T-cell (primary cell): ENCODE measurements around the gene EPB41L2. TPM values are rescaled to one million over a fixed set of nuclear protein-coding genes. Genes with fewer than 3 reads are reported as not detected.
"Not testable (repeated sequence)": the region's sequence is repeated elsewhere in the genome, so short reads cannot be mapped to it uniquely, and the experiment has no call there.

Source experiments
- ATAC-seq, 4 experiments: fragments of 200-7000 bp in 3 of 4; fragments of 150-1000 bp in 1 of 4; cut with Tn5 transposase; replicated peaks in 1 of 4; 1 replicate in 3 of 4; 2 replicates in 1 of 4; pipeline ENCODE4 v1.10.0; 2021; ENCODE audit warnings: moderate library complexity in 3 of 4, mild to moderate bottlenecking in 2 of 4, moderate number of reproducible peaks in 1 of 4
- CTCF ChIA-PET, 2 donors: fragments of 300-600 bp; sonication (Branson Sonifier 250); formaldehyde crosslinking; loops; one replicate each; lab custom pipeline; 2022; ENCODE audit warnings: antibody characterized with exemption in 2 of 2; lab: Charles Lee
- POLR2A ChIA-PET, 2 donors: fragments of 300-600 bp; sonication (Branson Sonifier 250); formaldehyde crosslinking; loops; one replicate each; lab custom pipeline; 2022; ENCODE audit warnings: antibody characterized with exemption in 2 of 2; lab: Charles Lee
- DNase-seq, 35 experiments: peaks; one replicate each; pipeline versions ENCODE4 v3.0.0 to v3.0.0-alpha.2; 2013 to 2023
- H3K27ac ChIP-seq: one replicate; pipeline ENCODE4 v1.5.1; 2013; ENCODE audit warnings: low read length
- H3K27me3 ChIP-seq, 2 experiments: replicated peaks in 1 of 2; 1 replicate in 1 of 2; 2 replicates in 1 of 2; pipeline versions ENCODE4 v1.6.1 to v1.7.0; 2013; ENCODE audit warnings: low read length in 1 of 2, mixed read lengths in 1 of 2; ENCODE audit not compliant: control insufficient read depth in 2 of 2, insufficient read depth in 2 of 2; ENCODE audit errors: extremely low read depth in 1 of 2
- H3K36me3 ChIP-seq, 2 donors: 1 replicate in 1 of 2; 2 replicates in 1 of 2; pipeline versions ENCODE4 v1.6.1 to v1.7.0; 2013; ENCODE audit warnings: low read length in 1 of 2; ENCODE audit not compliant: control insufficient read depth in 2 of 2, insufficient read depth in 1 of 2; ENCODE audit errors: extremely low read depth in 1 of 2
- H3K4me1 ChIP-seq, 2 experiments: 1 replicate in 1 of 2; 2 replicates in 1 of 2; pipeline versions ENCODE4 v1.6.1 to v1.7.0; 2013; ENCODE audit warnings: low read length in 2 of 2, mixed read lengths in 1 of 2; ENCODE audit not compliant: insufficient read depth in 2 of 2, control insufficient read depth in 1 of 2; ENCODE audit errors: extremely low read depth in 1 of 2
- H3K4me3 ChIP-seq, 2 donors: 1 replicate in 1 of 2; 2 replicates in 1 of 2; pipeline versions ENCODE4 v1.5.1 to v1.7.0; 2013; ENCODE audit warnings: mild to moderate bottlenecking in 2 of 2, low read length in 1 of 2, moderate library complexity in 1 of 2; ENCODE audit not compliant: control insufficient read depth in 1 of 2; ENCODE audit errors: extremely low read depth in 1 of 2
- H3K9me3 ChIP-seq: 2 replicates; pipeline ENCODE4 v1.7.0; 2013
- H3K27ac Mint-ChIP-seq, 2 donors: one replicate each; pipeline ENCODE4 v1.8.0; 2020 to 2021; ENCODE audit warnings: mild to moderate bottlenecking in 2 of 2, mixed read lengths in 2 of 2
- H3K27me3 Mint-ChIP-seq, 2 donors: one replicate each; pipeline ENCODE4 v1.8.0; 2021 to 2022; ENCODE audit warnings: mixed read lengths in 2 of 2
- H3K36me3 Mint-ChIP-seq: one replicate; pipeline ENCODE4 v1.8.0; 2021; ENCODE audit warnings: mixed read lengths
- H3K4me1 Mint-ChIP-seq, 3 donors: one replicate each; pipeline ENCODE4 v1.8.0; 2020 to 2022; ENCODE audit warnings: mixed read lengths in 3 of 3, mild to moderate bottlenecking in 1 of 3
- H3K4me3 Mint-ChIP-seq, 3 donors: one replicate each; pipeline ENCODE4 v1.8.0; 2020 to 2022; ENCODE audit warnings: mild to moderate bottlenecking in 3 of 3, mixed read lengths in 3 of 3, moderate library complexity in 3 of 3
- H3K9me3 Mint-ChIP-seq, 3 donors: one replicate each; pipeline ENCODE4 v1.8.0; 2020 to 2022; ENCODE audit warnings: mixed read lengths in 3 of 3
- WGBS: methylation state at CpG from one replicate; pipeline ENCODE4 v1.1.5; 2013; ENCODE audit warnings: missing lambda C conversion rate; ENCODE audit not compliant: insufficient coverage; 5-methylcytosine and 5-hydroxymethylcytosine counted together
- total RNA-seq, 35 experiments: library from RNA in 6 of 35; stranded (reverse) in 6 of 35; fragments of 120-200 nt in 1 of 35; gene quantifications; one replicate each; pipeline versions ENCODE4 v1.2.1 to v1.2.4 and lab custom pipeline; 2013 to 2026

The EPB41L2 gene
- total RNA-seq, 5 donors from 2014 or later (not counting 1 experiment from before 2014, with no cell fraction given): 11.1 to 15.0 (median 13.6) TPM

DNA sequence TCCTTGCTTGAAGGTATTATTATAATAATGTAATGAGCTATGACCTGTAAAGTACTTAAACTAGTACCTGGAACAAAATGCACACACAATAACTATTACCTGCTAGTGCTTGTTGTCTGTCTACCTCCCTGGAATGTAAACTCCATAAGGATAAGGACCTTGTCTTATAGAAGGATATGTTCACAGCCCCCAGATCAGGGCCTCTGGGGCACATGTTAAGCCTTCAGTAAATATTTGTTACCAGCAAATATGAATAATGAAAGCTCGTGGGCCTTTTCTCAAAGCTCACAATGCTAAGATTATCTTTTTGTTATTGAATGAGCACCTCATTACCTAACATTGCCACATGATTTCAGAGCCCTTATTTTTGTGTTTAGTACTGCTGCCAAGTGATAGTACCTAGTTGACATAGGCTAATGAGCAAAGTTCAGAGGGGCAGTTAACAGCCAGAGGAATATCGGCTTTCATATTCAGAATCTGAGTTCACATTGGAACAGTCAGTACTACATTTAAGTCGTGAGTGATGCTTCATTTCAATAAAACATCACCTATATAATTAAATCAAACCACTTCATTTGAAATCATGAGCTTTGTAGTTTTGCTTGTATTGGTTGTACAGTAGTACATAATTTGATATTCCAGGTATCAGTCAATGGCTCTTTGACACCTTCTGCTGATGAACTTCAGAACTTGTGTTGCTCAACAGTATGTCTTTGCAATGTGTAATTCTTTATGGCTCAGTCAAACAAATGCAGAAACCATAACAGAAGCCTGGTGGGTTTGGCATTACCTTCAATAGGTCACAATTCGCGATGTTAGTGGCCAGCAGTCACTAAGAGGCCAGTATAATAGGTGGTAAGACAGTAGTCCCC, 247.6 kb downstream of the EPB41L2 start:
- Histone ChIP-seq H3K36me3 (no peaks in the 10 kb centered on the region), H3K27me3 (no peaks in the 10 kb centered on the region), H3K4me1 (no peaks in the 10 kb centered on the region), H3K4me3 (no peak overlapping the region), H3K27ac (no peak overlapping the region), H3K9me3 (no peaks in the 10 kb centered on the region)
- Mint-ChIP-seq H3K27me3 (peaks cover 0 to 4% of the 10 kb centered on the region in 2 donors), H3K36me3 (peaks cover 14% of the 10 kb centered on the region), H3K9me3 (peaks cover 4 to 12% (median 10%) of the 10 kb centered on the region in 3 donors), H3K4me1 (no peaks in the 10 kb centered on the region), H3K27ac (no peak overlapping the region), H3K4me3 (no peak overlapping the region)
- DNase-seq (no peak), ATAC-seq (no peak)
- ChIA-PET CTCF (interaction anchor here in 1 of 2 donors (0.7 kb wide), 1 partner anchor 612 kb away, joined by 4 read pairs; no protein-coding TSS in a partner anchor), POLR2A (no interaction called here)
- 71% methylated on average over 1 of the region's 5 CpGs for WGBS

- no peaks in the 10 kb centered on the region for H3K27me3 ChIP-seq
- peaks cover 14% of the 10 kb centered on the region for H3K36me3 Mint-ChIP-seq
- peaks cover 0 to 4% of the 10 kb centered on the region in 2 donors for H3K27me3 Mint-ChIP-seq
- no peaks in the 10 kb centered on the region for H3K4me1 ChIP-seq
- no peak for DNase-seq
- H3K27ac Mint-ChIP-seq: no peak overlapping the region
- no peak for ATAC-seq
- no peak overlapping the region for H3K27ac ChIP-seq
- peaks cover 4 to 12% (median 10%) of the 10 kb centered on the region in 3 donors for H3K9me3 Mint-ChIP-seq
- 100% methylated on average over 1 of the region's 3 CpGs for WGBS
- H3K36me3 ChIP-seq: no peaks in the 10 kb centered on the region
- H3K9me3 ChIP-seq: no peaks in the 10 kb centered on the region
- ChIA-PET CTCF (interaction anchor here in 1 of 2 donors (0.7 kb wide), 1 partner anchor 611 kb away, joined by 4 read pairs; no protein-coding TSS in a partner anchor), POLR2A (no interaction called here)
- H3K4me1 Mint-ChIP-seq: no peaks in the 10 kb centered on the region
- H3K4me3 ChIP-seq: no peak overlapping the region
- no peak overlapping the region for H3K4me3 Mint-ChIP-seq
Measured at GRCh38 chr6:130814506-130814905, 248.5 kb downstream of the EPB41L2 start.

GRCh38 chr6:130811932-130812331, 251.1 kb downstream of the EPB41L2 start:
- Histone ChIP-seq H3K36me3 (no peaks in the 10 kb centered on the region), H3K27me3 (no peaks in the 10 kb centered on the region), H3K4me3 (no peak overlapping the region), H3K27ac (no peak overlapping the region), H3K9me3 (no peaks in the 10 kb centered on the region), H3K4me1 (no peaks in the 10 kb centered on the region)
- ChIA-PET POLR2A (no interaction called here), CTCF (no interaction called here)
- DNase-seq (no peak), ATAC-seq (no peak)
- WGBS: 93% methylated on average over 4 of the region's 5 CpGs
- H3K27ac Mint-ChIP-seq: no peak overlapping the region
- H3K4me3 Mint-ChIP-seq: no peak overlapping the region
- H3K9me3 Mint-ChIP-seq: no peaks in the 10 kb centered on the region
- H3K36me3 Mint-ChIP-seq: peaks cover 3% of the 10 kb centered on the region
- no peaks in the 10 kb centered on the region for H3K4me1 Mint-ChIP-seq
- H3K27me3 Mint-ChIP-seq: peaks cover 0 to 2% of the 10 kb centered on the region in 2 donors

- 80% methylated on average over 7 of the region's 9 CpGs for WGBS
- no peak overlapping the region for H3K4me3 Mint-ChIP-seq
- Histone ChIP-seq H3K9me3 (no peaks in the 10 kb centered on the region), H3K27me3 (no peaks in the 10 kb centered on the region), H3K4me1 (no peaks in the 10 kb centered on the region), H3K4me3 (no peak overlapping the region), H3K36me3 (no peaks in the 10 kb centered on the region), H3K27ac (no peak overlapping the region)
- peaks cover 2 to 3% of the 10 kb centered on the region in 2 donors for H3K27me3 Mint-ChIP-seq
- H3K4me1 Mint-ChIP-seq: no peaks in the 10 kb centered on the region
- ChIA-PET CTCF (interaction anchor here in 1 of 2 donors (0.5 to 1.0 kb wide), 2 partner anchors 9 to 822 kb away, joined by 3 to 4 read pairs; no protein-coding TSS in a partner anchor), POLR2A (no interaction called here)
- no peak for DNase-seq
- ATAC-seq: no peak
- no peaks in the 10 kb centered on the region for H3K9me3 Mint-ChIP-seq
- H3K27ac Mint-ChIP-seq: no peak overlapping the region
- no peaks in the 10 kb centered on the region for H3K36me3 Mint-ChIP-seq
Measured at GRCh38 chr6:130810307-130811030, 252.6 kb downstream of the EPB41L2 start.

- H3K27me3 ChIP-seq, H3K4me1 ChIP-seq, H3K27ac ChIP-seq, H3K4me1 Mint-ChIP-seq, DNase-seq, POLR2A ChIA-PET, H3K9me3 Mint-ChIP-seq, H3K4me3 ChIP-seq, H3K27ac Mint-ChIP-seq, H3K36me3 Mint-ChIP-seq, H3K36me3 ChIP-seq, ATAC-seq, CTCF ChIA-PET, H3K4me3 Mint-ChIP-seq, H3K9me3 ChIP-seq, H3K27me3 Mint-ChIP-seq: not testable (repeated sequence)
- 96% methylated on average over 10 of the region's 37 CpGs for WGBS
Measured at GRCh38 chr6:130801368-130801767, 261.7 kb downstream of the EPB41L2 start.

GRCh38 chr6:130797061-130797460, 266.0 kb downstream of the EPB41L2 start:
- ATAC-seq (no peak), DNase-seq (no peak)
- Mint-ChIP-seq H3K36me3 (no peaks in the 10 kb centered on the region), H3K4me3 (no peak overlapping the region), H3K27me3 (no peaks in the 10 kb centered on the region), H3K27ac (no peak overlapping the region), H3K9me3 (peaks cover 3% of the 10 kb centered on the region in 3 donors), H3K4me1 (no peaks in the 10 kb centered on the region)
- ChIA-PET CTCF (no interaction called here), POLR2A (no interaction called here)
- H3K4me1 ChIP-seq: no peaks in the 10 kb centered on the region
- H3K36me3 ChIP-seq: no peaks in the 10 kb centered on the region
- H3K27me3 ChIP-seq: peaks cover 0 to 2% of the 10 kb centered on the region in 2 experiments
- no peak overlapping the region for H3K4me3 ChIP-seq
- no CpG with 5 or more reads among the region's 2 CpGs for WGBS
- no peaks in the 10 kb centered on the region for H3K9me3 ChIP-seq
- no peak overlapping the region for H3K27ac ChIP-seq
